Measurements from ENCODE around the gene HSPG2. TPM values are rescaled to one million over a fixed set of nuclear protein-coding genes. Genes with fewer than 3 reads are reported as not detected.
A peak's percentile ranks its signal among the peaks of the same experiment; 100 is the strongest.

HSPG2 gene
- total RNA-seq, 1 donor from 2014 or later: 887 TPM

- intact Hi-C loops (cut with DNase I): no loop called here
- DNase-seq (ENCODE audit: low spot score) (no peak), ATAC-seq (no peak)
Observed at GRCh38 chr1:21859669-21860179, 77.4 kb downstream of the HSPG2 start.

DNA sequence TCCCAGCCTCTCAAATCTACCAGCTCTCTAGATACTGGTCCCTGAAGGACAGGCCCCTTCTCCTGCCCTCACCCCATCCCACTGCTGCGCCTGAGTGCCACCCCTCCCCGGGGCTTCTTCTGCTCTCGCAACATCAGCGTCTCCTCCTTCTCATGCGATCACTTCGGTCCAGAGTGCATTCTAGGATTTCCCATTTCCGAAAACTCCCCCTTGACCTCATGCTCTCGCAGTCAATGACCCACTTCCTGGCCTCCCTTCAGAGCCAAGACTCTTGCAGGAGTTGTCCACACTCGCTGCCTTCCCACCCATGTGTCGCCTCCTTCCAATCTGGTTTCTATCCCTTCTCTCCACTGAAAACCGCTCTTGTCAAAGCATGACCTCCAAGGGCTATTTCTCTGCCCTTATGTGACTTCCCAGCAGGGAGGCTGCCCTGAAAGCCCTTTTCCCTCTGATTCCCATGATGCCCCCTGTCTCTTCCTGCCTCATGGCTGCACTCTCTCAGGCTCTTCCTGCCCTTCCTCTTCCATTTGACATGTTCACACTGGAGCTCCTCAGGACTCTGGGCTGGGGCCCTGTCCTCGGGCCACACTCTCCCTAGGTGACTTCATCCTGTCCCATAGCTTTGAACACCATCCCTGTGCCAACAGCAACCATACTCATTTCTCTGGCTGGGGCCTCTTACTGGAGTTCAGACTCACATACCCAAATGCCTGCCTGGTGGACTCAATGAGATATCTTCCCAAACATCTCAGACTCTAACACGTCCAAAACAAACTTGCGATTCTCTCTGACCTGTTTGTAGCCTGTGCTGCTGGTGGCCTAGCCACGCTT is 79.1 kb downstream of the HSPG2 start:
- DNase-seq (ENCODE audit: low spot score) (no peak), ATAC-seq (no peak)
- intact Hi-C loops (cut with DNase I): no loop called here

DNA sequence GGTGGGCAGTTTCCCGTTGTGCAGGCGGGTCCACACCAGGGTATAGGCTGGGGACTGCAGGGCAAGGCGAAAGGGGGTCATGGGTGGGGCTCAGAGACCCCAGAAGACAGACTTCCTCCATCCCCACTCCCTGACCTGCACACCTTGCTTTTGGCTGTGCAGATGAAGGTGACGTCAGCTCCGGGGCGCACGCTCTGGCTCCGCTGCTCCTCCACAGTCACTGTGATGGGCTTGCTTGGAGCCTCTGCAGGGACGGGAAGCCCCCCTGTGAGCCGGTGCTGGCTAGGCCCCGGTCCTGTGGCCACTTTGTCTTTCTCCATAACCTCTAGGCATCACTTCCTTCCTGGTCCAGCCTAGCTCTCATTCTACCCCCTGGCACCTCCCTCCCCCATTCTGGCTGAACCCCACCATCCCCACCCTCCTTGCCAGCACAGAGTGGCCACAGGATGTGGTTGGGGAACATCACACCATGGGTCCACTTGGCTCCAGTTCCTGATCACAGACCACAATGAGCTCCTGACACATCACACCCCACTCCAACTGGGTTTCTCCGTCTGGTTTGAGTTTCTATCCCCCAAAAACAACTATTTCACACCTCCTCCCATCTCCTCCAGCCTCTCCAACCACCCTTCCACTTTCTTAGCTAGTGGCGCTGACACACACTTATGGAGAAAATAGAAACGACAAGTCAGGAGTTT is 79.8 kb downstream of the HSPG2 start:
- intact Hi-C loops (cut with DNase I): no loop called here
- no peak for ATAC-seq

DNA sequence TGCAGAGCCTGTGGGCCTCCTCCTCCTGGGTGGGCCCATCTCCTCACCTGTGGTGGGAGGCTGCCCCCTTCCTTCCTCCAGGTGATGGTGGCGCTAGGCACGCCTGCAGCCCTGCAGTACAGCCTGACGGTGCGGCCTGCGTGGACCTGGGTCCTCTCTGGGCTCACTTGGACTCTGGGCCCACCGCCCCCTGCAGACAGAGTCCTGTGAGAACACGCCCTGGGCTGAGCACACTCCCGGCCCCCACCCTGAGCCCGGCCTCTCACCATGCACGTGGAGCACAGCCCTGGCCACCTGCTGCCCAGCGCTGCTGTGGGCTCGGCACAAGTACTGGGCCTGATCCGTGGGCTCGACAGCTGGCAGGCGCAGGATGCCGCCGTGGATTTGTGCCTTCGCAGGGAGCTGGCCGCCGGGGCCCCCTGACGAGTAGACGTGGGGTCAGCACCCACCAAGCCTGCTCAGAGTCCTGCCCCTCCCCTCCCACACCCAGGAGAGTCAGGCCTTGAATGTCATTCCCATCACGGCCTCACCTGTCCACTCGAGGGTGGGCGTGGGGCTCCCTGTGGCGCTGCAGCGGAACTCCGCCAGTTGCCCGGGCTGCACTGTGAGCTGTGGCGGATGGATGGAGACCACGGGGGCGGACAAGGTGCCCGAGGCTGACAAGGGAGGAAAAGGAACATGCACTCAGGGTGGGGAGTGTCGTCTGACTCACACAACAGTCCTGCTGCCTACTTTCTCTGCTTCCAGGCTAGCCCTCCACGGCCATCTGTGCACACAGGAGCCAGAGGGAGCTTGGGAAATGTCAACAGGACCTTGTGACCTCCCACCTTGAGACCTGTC is 81.6 kb downstream of the HSPG2 start:
- ATAC-seq: no peak
- no peak for DNase-seq (ENCODE audit: low spot score)
- intact Hi-C loops (cut with DNase I): no loop called here

More for the DNA sequence above, 79.8 kb downstream of the HSPG2 start:
- no peak for DNase-seq (ENCODE audit: low spot score)

DNA sequence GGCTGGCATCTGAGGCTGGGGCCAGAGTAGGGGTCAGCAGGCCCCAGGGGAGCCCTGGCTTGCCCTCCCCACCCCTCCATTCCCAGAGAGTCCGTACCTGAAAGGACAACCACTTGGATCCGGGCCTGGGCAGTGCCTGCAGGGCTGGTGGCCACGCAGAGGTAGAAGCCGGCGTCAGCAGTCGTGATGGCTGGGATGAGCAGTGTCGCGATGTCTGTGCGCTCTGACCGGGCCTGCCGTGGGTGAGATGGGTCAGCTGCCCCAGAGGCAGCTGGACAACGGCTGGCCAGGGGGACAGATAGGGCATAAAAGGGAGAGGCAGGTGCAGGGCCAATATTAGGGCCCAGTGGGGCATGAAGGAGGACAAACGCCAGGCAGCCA is 82.4 kb downstream of the HSPG2 start:
- no peak for ATAC-seq
- DNase-seq (ENCODE audit: low spot score): no peak
- intact Hi-C loops (cut with DNase I): no loop called here

GRCh38 chr1:21854090-21854750 is 82.9 kb downstream of the HSPG2 start:
- intact Hi-C loops (cut with DNase I): no loop called here
- ATAC-seq (no peak), DNase-seq (ENCODE audit: low spot score) (no peak)

GRCh38 chr1:21853131-21853427 is 84.0 kb downstream of the HSPG2 start:
- no peak for DNase-seq (ENCODE audit: low spot score)
- no peak for ATAC-seq
- intact Hi-C loops (cut with DNase I): no loop called here

DNA sequence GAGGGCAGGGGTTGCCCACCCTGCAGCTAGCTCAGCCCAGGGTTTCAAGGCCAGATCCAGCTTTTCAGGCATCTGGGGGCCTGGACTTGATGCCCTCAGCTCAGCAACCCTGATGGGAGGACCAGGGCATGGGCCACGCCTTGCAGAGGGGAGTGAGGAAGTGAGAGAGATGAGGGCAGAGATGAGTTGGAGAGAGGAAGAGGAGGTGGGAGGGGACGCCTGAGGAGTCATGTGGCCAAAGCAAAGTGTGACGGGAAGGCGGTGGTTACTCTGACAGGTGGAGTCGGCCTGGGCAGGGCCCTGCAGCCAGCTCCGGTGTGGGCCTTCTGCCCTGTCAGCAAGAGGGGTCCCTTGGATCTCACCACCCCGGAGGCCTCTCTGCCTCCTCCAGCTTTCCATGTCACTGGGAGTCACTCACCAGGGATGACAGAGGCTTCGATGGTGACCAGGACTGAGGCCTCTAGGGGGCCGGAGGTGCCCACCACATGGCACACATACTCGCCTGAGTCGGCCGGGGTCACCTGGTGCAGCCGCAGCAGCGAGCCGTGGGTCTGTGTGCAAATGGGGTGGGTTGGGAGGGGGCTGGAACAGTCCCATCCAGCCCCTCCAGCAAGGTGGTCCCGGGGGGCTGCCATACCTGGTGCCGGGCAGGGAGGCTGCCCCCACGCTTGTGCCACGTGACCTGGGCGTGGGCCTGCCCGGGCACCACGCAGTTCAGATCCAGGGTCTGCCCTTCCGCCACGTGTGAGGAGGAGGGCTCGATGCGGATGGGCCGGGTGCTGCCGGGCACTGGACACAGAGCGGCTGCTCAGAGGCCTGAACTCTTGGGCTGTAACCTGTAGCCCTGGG is 84.6 kb downstream of the HSPG2 start:
- no peak for ATAC-seq
- no peak for DNase-seq (ENCODE audit: low spot score)
- intact Hi-C loops (cut with DNase I): no loop called here

GRCh38 chr1:21851430-21852250 is 85.5 kb downstream of the HSPG2 start:
- intact Hi-C loops (cut with DNase I): no loop called here
- no peak for DNase-seq (ENCODE audit: low spot score)
- no peak for ATAC-seq

DNA sequence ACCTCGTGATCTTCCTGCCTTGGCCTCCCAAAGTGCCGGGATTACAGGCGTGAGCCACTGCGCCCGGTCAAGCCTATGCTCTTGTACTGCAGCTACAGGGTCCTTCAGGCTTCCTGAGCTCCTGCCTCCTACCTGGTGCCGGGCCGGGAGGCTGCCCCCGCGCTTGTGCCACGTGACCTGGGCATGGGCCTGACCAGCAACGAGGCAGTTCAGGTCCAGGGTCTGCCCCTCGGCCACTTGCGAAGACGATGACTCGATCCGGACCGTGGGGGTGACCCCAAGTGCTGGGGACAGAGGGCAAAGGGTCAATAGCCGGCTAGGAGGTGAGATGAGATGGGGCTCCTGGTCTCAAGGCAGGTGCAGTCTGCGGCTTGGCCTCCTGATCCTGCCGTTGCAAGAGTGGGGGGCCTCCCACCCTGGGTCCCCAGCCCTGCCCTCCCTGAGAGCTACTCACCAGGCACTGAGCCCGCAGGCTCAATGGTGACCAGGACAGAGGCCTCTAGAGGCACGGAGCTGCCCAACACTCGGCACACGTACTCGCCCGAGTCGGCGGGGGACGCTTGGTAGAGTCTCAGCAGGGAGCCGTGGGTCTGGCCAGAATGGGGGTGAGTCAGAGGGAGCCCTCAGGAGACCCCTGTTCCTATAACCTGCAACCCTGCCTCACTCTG is 87.1 kb downstream of the HSPG2 start:
- intact Hi-C loops (cut with DNase I): no loop called here
- no peak for ATAC-seq
- no peak for DNase-seq (ENCODE audit: low spot score)

DNA sequence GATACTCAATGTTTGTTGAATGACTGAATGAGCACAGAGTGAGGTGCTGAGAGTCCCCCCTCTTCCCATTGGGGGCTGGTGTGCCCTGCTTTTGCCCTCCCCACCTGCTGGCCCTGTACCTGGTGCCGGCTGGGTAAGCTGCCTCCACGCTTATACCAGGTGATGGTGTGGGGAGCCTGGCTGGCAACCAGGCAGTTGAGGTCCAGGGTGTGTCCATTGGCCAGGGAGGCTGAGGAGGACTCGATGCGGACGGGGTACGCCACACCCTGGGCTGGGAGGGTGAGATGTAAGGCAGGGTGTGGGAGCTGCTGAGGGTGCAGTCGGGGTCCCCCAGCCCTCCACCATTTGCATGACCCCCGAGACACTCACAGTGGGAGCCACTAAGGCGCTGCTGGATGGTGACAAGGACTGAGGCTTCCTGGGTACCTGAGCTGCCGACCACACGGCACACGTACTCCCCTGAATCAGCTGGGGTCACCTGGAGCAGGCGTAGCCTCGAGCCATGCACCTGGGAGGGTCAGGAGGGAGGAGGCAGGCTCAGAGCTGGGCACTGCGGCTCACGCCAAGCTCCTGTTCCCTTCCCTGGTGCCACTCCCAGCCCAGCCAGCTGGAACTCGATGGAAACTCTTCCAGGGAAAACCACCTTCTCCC is 88.5 kb downstream of the HSPG2 start:
- no peak for DNase-seq (ENCODE audit: low spot score)
- intact Hi-C loops (cut with DNase I): no loop called here
- ATAC-seq: no peak

- no peak for DNase-seq (ENCODE audit: low spot score)
- ATAC-seq: peak; percentile 4
- intact Hi-C loops (cut with DNase I): no loop called here
Observed at GRCh38 chr1:21847223-21848205, 89.6 kb downstream of the HSPG2 start.

DNA sequence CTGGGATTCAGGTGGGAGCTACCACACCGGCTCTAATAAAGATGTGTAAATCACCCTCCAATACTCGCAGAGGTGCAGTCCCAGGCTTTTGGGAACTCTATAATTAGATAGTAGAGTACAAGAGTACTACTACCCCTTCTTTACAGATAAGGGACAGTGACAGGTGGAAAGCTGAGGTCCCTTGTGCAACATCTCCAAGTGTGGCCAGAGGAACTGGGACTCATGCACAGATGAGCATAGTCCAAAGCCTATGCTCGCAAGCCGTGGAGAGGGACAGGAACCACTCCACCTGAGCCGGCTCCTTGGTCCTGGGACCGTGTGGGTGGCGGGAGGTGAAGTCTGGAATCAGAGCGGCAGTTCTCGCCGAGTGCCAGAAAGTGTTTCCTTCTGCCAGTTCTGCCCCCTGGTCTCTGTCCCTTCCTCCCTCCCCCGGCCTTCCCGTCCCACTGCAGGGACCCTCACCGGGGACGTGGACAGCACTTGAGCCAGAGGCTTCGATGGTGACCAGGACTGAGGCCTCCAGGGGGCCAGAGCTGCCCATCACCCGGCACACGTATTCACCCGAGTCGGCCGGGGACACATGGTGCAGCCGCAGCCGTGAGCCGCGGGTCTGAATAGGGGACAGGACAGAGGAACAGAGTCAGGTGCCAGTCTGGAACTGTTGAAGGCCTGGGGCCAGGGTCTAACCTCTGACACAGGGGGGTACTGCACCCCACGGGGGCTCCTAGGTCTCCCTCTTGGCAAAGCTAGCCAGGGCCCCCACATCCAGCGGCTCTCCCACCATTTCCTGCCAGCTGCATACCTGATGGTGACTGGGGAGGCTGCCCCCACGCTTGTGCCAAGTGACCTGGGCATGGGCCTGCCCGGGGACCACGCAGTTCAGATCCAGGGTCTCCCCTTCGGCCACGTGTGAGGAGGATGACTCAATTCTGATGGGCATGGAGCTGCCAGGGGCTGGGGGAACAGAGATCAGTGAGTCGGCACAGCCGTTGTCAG is 91.2 kb downstream of the HSPG2 start:
- ATAC-seq (no peak), DNase-seq (ENCODE audit: low spot score) (no peak)
- intact Hi-C loops (cut with DNase I): no loop called here

DNA sequence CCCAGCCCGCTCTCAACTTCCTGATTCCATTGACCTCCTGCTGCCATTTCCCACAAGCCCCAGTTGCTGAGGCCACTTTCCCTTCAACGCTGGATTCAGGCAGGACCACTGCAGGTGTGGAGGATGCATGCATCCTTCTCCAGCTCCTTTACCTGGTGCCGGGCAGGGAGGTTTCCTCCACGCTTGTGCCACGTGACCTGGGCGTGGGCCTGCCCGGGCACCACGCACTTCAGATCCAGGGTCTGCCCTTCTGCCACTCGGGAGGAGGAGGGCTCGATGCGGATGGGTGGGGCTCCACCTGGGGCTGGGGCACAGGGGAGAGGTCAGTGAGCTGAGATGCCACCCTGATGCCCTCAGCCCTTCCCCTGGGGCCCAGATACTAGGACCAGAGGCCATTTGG is 93.1 kb downstream of the HSPG2 start:
- no peak for DNase-seq (ENCODE audit: low spot score)
- intact Hi-C loops (cut with DNase I): no loop called here
- ATAC-seq: no peak

Measured in sciatic nerve (tissue), 2 donors.